Activated CD4-positive, alpha-beta T cell treated with anti-CD3 and anti-CD28 coated beads for 36 hours (primary cell): ENCODE measurements around the gene MAP4K4. TPM values are rescaled to one million over a fixed set of nuclear protein-coding genes. Genes with fewer than 3 reads are reported as not detected.
A peak's percentile ranks its signal among the peaks of the same experiment; 100 is the strongest.

Experiments
- ATAC-seq: fragments of 200-7000 bp; cut with Tn5 transposase; one replicate; pipeline ENCODE4 v1.10.0; 2021; ENCODE audit warnings: mild to moderate bottlenecking, moderate library complexity
- CTCF ChIA-PET: fragments of 350-600 bp; sonication (Branson Sonifier 250); formaldehyde crosslinking; loops from one replicate; lab custom pipeline; 2021; ENCODE audit warnings: antibody characterized with exemption; lab: Charles Lee
- POLR2A ChIA-PET: fragments of 350-600 bp; sonication (Branson Sonifier 250); formaldehyde crosslinking; loops from one replicate; lab custom pipeline; 2021; ENCODE audit warnings: antibody characterized with exemption, inconsistent platforms; lab: Charles Lee
- DNase-seq: peaks from one replicate; pipeline ENCODE4 v3.0.0-alpha.2; 2020
- H3K27ac Mint-ChIP-seq: one replicate; pipeline ENCODE4 v1.8.0; 2021; ENCODE audit warnings: mixed read lengths
- H3K27me3 Mint-ChIP-seq: one replicate; pipeline ENCODE4 v1.8.0; 2021; ENCODE audit warnings: mixed read lengths
- H3K36me3 Mint-ChIP-seq: one replicate; pipeline ENCODE4 v1.8.0; 2021; ENCODE audit warnings: low read depth, mixed read lengths
- H3K4me1 Mint-ChIP-seq: one replicate; pipeline ENCODE4 v1.8.0; 2021; ENCODE audit warnings: mixed read lengths
- H3K4me3 Mint-ChIP-seq: one replicate; pipeline ENCODE4 v1.8.0; 2021; ENCODE audit warnings: mild to moderate bottlenecking, moderate library complexity, mixed read lengths
- H3K9me3 Mint-ChIP-seq: one replicate; pipeline ENCODE4 v1.8.0; 2021; ENCODE audit warnings: low read depth, mixed read lengths
- intact Hi-C, 2 experiments: fragments of 100-400 bp; cut with DNase I in 1 of 2; cut with micrococcal nuclease in 1 of 2; formaldehyde crosslinking; loops; one replicate each; pipeline versions ENCODE4 v1.14.2 to v1.15.1; 2022 to 2024; cut with DNase I, micrococcal nuclease
- total RNA-seq, 2 experiments: library from RNA; stranded (reverse); gene quantifications; one replicate each; pipeline ENCODE4 v1.2.3, GENCODE V29; 2021

Gene MAP4K4
- total RNA-seq, 2 experiments from 2014 or later: 62.3 to 70.2 TPM

DNA sequence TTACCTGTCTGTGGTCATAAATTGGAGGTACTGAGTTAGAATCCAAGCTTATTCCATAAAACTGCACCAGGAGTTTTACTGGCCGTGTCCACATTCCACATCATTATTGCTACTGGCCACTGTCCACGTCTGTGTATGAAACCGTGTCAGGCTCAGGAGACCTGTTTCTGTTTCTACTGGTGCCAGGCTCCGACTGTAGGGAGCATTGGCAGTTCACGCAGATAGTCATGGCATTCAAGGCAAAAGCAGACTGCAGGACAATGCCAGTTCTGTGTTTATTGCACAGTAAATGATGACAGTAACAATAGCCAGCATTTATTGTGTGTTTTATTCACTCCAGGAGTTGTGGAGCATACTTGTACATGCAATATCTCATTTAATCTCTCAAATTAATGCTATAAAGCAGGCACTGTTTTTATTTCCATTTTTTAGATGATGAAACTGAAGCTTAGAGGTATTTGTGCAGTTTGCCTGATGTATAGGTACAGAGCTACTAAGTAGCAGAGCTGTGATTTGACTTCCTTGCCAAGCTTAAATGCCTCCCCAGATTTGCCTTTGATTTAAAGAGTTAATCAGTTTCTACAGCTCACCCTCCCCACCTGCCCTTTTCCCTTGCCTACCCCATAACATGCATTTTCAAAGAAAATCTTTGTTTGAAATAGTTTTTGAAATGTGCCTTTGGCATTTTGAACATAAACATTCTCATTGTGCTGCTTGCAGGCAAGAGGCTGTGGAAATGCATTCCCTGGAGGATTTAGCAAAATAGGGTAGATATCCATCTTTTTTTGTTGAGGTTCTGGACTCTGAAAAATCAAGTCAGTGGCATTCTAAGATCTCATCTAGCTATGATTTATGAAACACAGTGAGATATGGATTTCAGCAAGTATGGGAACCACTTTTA, 55.5 kb downstream of the MAP4K4 start:
- POLR2A ChIA-PET: interaction anchor here (0.6 kb wide), 1 partner anchor 16 kb away, joined by 3 read pairs; no protein-coding TSS in a partner anchor
- peaks cover 3% of the 10 kb centered on the region for H3K36me3 Mint-ChIP-seq
- ATAC-seq (no peak), DNase-seq (no peak)
- CTCF ChIA-PET: interaction anchor here (0.6 to 2.1 kb wide), 4 partner anchors 11 to 388 kb away, joined by 3 to 9 read pairs (median 4); no protein-coding TSS in a partner anchor
- intact Hi-C loops: loop anchor here in 1 of 2 experiments (1.0 kb wide), 1 partner anchor 9 kb away; no protein-coding TSS in a partner anchor
- peaks cover 77% of the 10 kb centered on the region for H3K4me1 Mint-ChIP-seq
- H3K27ac Mint-ChIP-seq: no peak overlapping the region
- no peaks in the 10 kb centered on the region for H3K9me3 Mint-ChIP-seq
- H3K4me3 Mint-ChIP-seq: no peak overlapping the region
- no peaks in the 10 kb centered on the region for H3K27me3 Mint-ChIP-seq

DNA sequence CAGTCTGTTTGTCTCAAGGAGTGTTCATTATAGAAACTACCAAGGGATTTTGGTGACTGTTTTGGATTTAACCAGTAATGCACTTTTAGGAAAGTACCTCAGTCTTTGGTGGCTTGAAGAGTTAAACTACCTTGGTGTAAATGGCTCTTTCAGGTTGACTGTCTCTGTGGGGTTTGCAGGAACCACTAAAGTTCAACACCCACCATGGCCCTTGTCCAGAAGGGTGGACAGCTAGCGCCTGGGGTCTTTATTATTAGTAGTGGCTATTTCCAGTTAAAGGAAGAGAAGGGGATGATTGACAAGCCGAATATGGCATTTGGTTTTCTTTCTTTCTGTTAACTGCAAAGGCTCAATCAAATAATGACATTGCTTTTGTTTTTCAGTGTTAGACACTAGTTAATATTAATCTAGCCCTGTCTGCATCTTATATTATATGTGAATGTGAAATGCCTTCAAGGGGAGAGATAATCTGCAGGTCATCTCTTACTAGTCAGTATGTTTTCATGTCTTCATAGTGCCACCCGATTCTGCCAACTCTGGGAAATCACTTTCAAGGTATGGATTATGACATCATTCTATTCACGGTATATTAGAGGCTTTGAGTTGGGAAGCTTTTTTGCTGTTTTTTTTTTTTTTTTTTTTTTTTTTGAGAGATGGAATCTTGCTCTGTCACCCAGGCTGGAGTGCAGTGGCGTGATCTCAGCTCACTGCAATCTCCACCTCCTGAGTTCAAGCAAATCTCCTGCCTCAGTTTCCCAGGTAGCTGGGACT, 56.4 kb downstream of the MAP4K4 start:
- Mint-ChIP-seq H3K36me3 (no peaks in the 10 kb centered on the region), H3K4me1 (peaks cover 80% of the 10 kb centered on the region), H3K9me3 (no peaks in the 10 kb centered on the region), H3K27me3 (no peaks in the 10 kb centered on the region), H3K4me3 (no peak overlapping the region), H3K27ac (no peak overlapping the region)
- POLR2A ChIA-PET: no interaction called here
- DNase-seq (no peak), ATAC-seq (no peak)
- CTCF ChIA-PET: interaction anchor here (0.5 to 2.6 kb wide), 6 partner anchors 13 to 484 kb away, joined by 3 to 9 read pairs (median 3); no protein-coding TSS in a partner anchor
- intact Hi-C loops: no loop called here

DNA sequence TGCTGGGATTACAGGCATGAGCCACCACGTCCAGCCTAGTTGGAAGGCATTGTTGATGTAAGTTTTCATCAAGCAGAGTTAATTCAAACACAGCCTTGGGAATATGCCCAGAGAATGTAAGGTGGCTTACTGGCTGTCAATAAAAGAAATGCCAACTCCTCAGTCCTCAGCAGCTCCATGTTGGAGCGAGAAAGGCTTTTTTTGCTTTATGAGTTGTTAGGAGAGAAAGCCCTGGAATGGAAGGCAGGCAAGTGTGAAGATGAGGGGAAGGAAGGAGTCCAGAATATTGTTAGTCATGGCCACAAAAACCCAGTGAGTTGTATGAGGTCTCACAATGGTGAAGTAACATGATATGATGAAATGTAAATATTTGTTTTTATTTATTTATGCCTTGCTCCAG, 57.1 kb downstream of the MAP4K4 start:
- Mint-ChIP-seq H3K36me3 (no peaks in the 10 kb centered on the region), H3K4me3 (no peak overlapping the region), H3K27ac (peak overlapping the region; percentile 29), H3K4me1 (peaks cover 83% of the 10 kb centered on the region), H3K27me3 (no peaks in the 10 kb centered on the region), H3K9me3 (no peaks in the 10 kb centered on the region)
- intact Hi-C loops: loop anchor here in 1 of 2 experiments (5.0 kb wide), 2 partner anchors 37 to 73 kb away; no protein-coding TSS in a partner anchor
- no peak for DNase-seq
- ATAC-seq: no peak
- ChIA-PET CTCF (interaction anchor here (1.3 to 2.6 kb wide), 2 partner anchors 16 to 18 kb away, joined by 6 to 9 read pairs; no protein-coding TSS in a partner anchor), POLR2A (interaction anchor here (0.9 kb wide), 1 partner anchor 280 kb away, joined by 3 read pairs; the partner anchor contains the start of gene RFX8)

DNA sequence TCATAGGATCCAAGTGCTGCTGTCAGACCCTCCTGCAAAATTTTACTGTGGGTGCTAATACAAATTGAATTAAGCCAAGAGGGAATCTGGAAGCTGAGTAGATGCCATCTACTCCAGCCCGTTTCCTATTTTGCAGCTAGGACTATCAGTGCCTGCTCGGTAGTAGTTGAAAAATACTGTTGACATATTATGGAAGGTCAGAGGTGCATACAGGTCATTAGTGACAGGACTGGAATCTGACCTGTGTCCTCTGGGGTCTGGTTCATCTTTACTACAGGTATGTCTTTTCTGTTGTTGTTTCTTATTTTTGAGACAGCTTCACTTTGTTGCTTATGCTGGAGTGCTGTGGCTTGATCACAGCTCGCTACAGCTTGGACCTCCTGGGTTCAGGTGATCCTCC, 58.8 kb downstream of the MAP4K4 start:
- H3K9me3 Mint-ChIP-seq: no peaks in the 10 kb centered on the region
- intact Hi-C loops: loop anchor here in 1 of 2 experiments (5.0 kb wide), 2 partner anchors 39 to 71 kb away; no protein-coding TSS in a partner anchor
- ChIA-PET CTCF (interaction anchor here (0.6 to 2.6 kb wide), 3 partner anchors 8 to 217 kb away, joined by 3 to 9 read pairs (median 3); no protein-coding TSS in a partner anchor), POLR2A (no interaction called here)
- DNase-seq: no peak
- ATAC-seq: no peak
- H3K4me3 Mint-ChIP-seq: no peak overlapping the region
- H3K4me1 Mint-ChIP-seq: peaks cover 78% of the 10 kb centered on the region
- no peak overlapping the region for H3K27ac Mint-ChIP-seq
- no peaks in the 10 kb centered on the region for H3K27me3 Mint-ChIP-seq
- H3K36me3 Mint-ChIP-seq: no peaks in the 10 kb centered on the region

DNA sequence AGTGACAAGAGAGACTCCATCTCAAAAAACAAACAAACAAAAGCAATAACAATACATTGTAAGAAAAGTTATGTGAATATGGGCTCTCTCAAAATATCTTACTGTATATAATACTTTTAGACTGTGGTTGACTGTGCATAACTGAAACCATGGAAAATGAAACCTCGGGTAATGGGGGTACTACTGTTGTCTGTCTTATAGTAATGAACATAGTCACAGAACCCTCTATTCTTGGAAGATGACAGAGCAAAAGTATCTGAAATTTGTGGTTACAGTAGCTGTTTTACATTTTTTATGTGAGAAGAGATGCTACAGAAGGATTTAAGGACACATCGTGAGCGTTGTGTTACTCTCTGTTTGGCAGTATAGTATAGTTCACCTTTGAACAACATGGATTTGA, 60.5 kb downstream of the MAP4K4 start:
- intact Hi-C loops: loop anchor here (1.0 to 5.0 kb wide), 5 partner anchors 21 to 69 kb away; no protein-coding TSS in a partner anchor
- Mint-ChIP-seq H3K27ac (peak overlapping the region; percentile 73), H3K27me3 (no peaks in the 10 kb centered on the region), H3K4me3 (peak overlapping the region; percentile 60), H3K36me3 (no peaks in the 10 kb centered on the region), H3K9me3 (no peaks in the 10 kb centered on the region), H3K4me1 (peaks cover 75% of the 10 kb centered on the region)
- no peak for DNase-seq
- POLR2A ChIA-PET: interaction anchor here (0.6 kb wide), 1 partner anchor 24 kb away, joined by 3 read pairs; no protein-coding TSS in a partner anchor
- CTCF ChIA-PET: interaction anchor here (0.6 to 1.7 kb wide), 10 partner anchors 9 to 139 kb away, joined by 3 to 4 read pairs (median 4); no protein-coding TSS in a partner anchor
- peak; percentile 92 for ATAC-seq

GRCh38 chr2:101759162-101759561, 61.7 kb downstream of the MAP4K4 start:
- POLR2A ChIA-PET: no interaction called here
- CTCF ChIA-PET: interaction anchor here (0.6 to 1.7 kb wide), 4 partner anchors 11 to 137 kb away, joined by 3 to 4 read pairs (median 4); no protein-coding TSS in a partner anchor
- Mint-ChIP-seq H3K9me3 (no peaks in the 10 kb centered on the region), H3K27ac (no peak overlapping the region), H3K27me3 (no peaks in the 10 kb centered on the region), H3K4me3 (no peak overlapping the region), H3K4me1 (peaks cover 73% of the 10 kb centered on the region), H3K36me3 (no peaks in the 10 kb centered on the region)
- intact Hi-C loops: loop anchor here (2.0 to 5.0 kb wide), 4 partner anchors 22 to 68 kb away; no protein-coding TSS in a partner anchor
- DNase-seq: no peak
- no peak for ATAC-seq

DNA sequence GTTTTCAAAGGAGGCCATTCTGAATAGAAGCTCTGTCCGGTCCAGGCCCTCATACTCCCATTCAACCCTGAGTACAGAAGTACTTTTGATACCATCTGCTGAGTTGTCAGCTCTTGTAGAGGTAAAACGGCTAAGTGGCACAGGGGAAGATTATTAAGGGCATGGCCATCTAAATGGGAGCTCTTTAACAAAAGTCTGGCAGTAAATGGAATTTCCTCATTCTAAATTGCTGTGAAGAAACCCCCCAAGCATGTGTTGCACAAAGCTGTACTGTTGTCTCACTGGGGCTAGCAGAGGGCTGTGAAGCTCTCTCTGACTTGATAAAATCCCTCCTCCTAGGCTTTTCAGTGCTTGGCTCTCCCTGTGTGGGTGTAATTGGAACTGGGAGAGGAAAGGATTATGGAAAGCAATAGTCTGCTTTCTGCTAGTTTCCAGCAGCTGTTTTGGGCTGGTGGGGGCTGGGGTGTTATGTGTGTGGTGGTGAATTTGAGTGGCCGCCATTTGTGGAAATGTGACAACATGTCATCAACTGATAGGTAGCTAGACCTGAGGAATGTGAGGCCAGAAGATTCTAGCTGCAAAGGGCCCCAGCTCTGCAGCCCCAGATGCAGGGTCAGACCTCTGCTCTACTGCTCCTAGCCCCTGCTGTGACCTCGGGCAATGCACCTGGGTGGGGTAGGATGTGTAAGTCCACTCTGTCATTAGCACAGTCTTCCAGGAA, 65.1 kb downstream of the MAP4K4 start:
- H3K36me3 Mint-ChIP-seq: no peaks in the 10 kb centered on the region
- ChIA-PET CTCF (interaction anchor here (0.7 to 2.1 kb wide), 4 partner anchors 9 to 344 kb away, joined by 3 to 9 read pairs (median 4); no protein-coding TSS in a partner anchor), POLR2A (no interaction called here)
- H3K27ac Mint-ChIP-seq: peak overlapping the region; percentile 2
- ATAC-seq: no peak
- H3K4me3 Mint-ChIP-seq: no peak overlapping the region
- no peak for DNase-seq
- no peaks in the 10 kb centered on the region for H3K9me3 Mint-ChIP-seq
- intact Hi-C loops: no loop called here
- peaks cover 71% of the 10 kb centered on the region for H3K4me1 Mint-ChIP-seq
- no peaks in the 10 kb centered on the region for H3K27me3 Mint-ChIP-seq

DNA sequence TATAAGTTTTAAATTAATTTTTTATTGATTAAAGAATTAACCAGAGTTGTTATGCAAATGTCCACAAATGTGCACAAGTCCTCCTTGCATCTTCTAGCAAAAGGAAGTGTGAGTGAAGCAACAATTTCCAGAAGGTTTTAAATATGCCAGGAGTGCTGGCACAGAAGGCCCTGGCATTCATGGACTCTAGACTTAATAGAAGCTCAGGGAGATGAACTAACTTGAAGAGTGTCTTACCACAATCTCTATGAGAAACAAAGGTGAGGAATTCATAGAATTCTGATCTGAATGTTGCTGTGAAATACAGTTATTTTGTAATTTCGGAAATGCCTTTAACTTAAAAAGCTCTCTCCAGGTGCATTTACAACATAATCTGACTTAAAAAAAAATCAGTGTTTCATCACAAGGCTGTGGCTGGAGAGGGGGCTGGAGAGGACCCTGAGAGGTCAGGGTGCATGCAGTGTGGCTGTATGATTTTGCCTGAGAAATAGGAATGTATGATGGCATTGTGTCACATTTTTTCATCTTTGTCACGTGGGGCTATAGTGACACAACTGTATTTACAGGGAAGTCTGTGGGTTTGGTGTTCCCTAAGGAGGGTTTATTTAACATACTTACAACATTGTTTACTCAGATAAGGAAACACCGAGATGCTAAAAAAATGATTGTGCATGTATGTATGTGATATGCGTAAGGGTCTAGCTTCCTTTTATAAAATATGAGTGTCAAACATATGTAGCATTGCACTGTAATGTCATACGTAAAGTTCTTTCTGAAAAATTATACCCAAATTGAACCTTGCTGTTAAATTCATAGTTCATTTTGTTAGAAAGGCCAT, 66.2 kb downstream of the MAP4K4 start:
- intact Hi-C loops: no loop called here
- ChIA-PET POLR2A (no interaction called here), CTCF (interaction anchor here (0.7 to 2.1 kb wide), 5 partner anchors 12 to 345 kb away, joined by 3 to 9 read pairs (median 3); no protein-coding TSS in a partner anchor)
- H3K27me3 Mint-ChIP-seq: no peaks in the 10 kb centered on the region
- H3K4me3 Mint-ChIP-seq: no peak overlapping the region
- DNase-seq: no peak
- H3K9me3 Mint-ChIP-seq: no peaks in the 10 kb centered on the region
- H3K4me1 Mint-ChIP-seq: peaks cover 69% of the 10 kb centered on the region
- H3K36me3 Mint-ChIP-seq: no peaks in the 10 kb centered on the region
- ATAC-seq: no peak
- H3K27ac Mint-ChIP-seq: peak overlapping the region; percentile 7

DNA sequence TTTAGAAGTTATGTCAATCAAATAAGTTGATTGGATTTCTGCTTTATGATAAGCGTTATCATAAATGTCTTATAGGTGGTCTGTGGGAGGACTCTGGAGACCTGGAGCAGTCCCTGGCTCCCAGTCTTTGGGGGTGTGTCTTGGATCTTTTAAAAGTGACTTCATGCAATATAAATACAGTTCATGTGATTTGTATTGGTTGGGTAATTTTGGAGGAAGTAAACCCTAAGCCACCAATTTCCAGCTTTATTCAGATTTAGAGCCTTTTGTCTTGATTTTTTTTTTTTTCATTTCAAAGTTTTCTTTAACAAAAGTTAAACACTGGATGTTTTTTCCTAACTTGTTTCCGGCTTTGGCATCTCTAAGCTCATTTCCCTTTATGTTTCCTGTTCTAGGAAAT, 68.8 kb downstream of the MAP4K4 start:
- H3K9me3 Mint-ChIP-seq: no peaks in the 10 kb centered on the region
- ChIA-PET POLR2A (no interaction called here), CTCF (interaction anchor here (0.6 to 1.5 kb wide), 4 partner anchors 11 to 305 kb away, joined by 3 to 5 read pairs (median 4); no protein-coding TSS in a partner anchor)
- H3K27ac Mint-ChIP-seq: no peak overlapping the region
- ATAC-seq (no peak), DNase-seq (no peak)
- intact Hi-C loops: no loop called here
- peaks cover 85% of the 10 kb centered on the region for H3K4me1 Mint-ChIP-seq
- no peak overlapping the region for H3K4me3 Mint-ChIP-seq
- H3K36me3 Mint-ChIP-seq: peaks cover 2% of the 10 kb centered on the region
- no peaks in the 10 kb centered on the region for H3K27me3 Mint-ChIP-seq
